NB4 (cell line): ENCODE measurements around the gene CCDC88B.
"Not testable (repeated sequence)": the region's sequence is repeated elsewhere in the genome, so short reads cannot be mapped to it uniquely, and the experiment has no call there.

Experiments
- DNase-seq: peaks from one replicate; pipeline ENCODE4 v3.0.0; 2010; ENCODE audit warnings: low read depth
- H3K4me3 ChIP-seq: one replicate; pipeline ENCODE4 v1.5.1; 2011; ENCODE audit warnings: mild to moderate bottlenecking, low read depth, low read length, moderate library complexity
- CTCF ChIP-seq: IDR thresholded peaks from one replicate; pipeline ENCODE4 v1.5.1; 2012; ENCODE audit warnings: low read depth, low read length
- MAX ChIP-seq: IDR thresholded peaks from 2 replicates; pipeline ENCODE4 v1.6.1; 2011; ENCODE audit warnings: low read depth, low read length
- MYC ChIP-seq: IDR thresholded peaks from 2 replicates; pipeline ENCODE4 v1.6.1; 2011; ENCODE audit warnings: low read depth, low read length
- POLR2A ChIP-seq: IDR thresholded peaks from 2 replicates; pipeline ENCODE4 v1.6.1; 2011; ENCODE audit warnings: mild to moderate bottlenecking; ENCODE audit not compliant: insufficient read length; ENCODE audit errors: extremely low read depth

The CCDC88B gene

GRCh38 chr11:64321533-64321932 lies 18.5 kb upstream of the CCDC88B start:
- H3K4me3 ChIP-seq, result no peak overlapping the region
- no peak for DNase-seq
- TF ChIP-seq CTCF, result no peak
- TF ChIP-seq POLR2A, result no peak
- no peak for TF ChIP-seq MAX
- no peak for TF ChIP-seq MYC

GRCh38 chr11:64322925-64323260 lies 17.1 kb upstream of the CCDC88B start:
- no peak for DNase-seq
- no peak for TF ChIP-seq CTCF
- TF ChIP-seq POLR2A, result no peak
- TF ChIP-seq MYC, result no peak
- TF ChIP-seq MAX, result no peak
- no peak overlapping the region for H3K4me3 ChIP-seq

GRCh38 chr11:64323373-64323772 lies 16.6 kb upstream of the CCDC88B start:
- DNase-seq, result no peak
- TF ChIP-seq POLR2A (no peak), MYC (no peak), MAX (no peak), CTCF (no peak)
- H3K4me3 ChIP-seq, result no peak overlapping the region

- DNase-seq, H3K4me3 ChIP-seq: not testable (repeated sequence)
These were observed 16.0 kb upstream of the CCDC88B start for GRCh38 chr11:64323984-64324383.

GRCh38 chr11:64324692-64325469 lies 15.1 kb upstream of the CCDC88B start:
- no peak overlapping the region for H3K4me3 ChIP-seq
- TF ChIP-seq CTCF (no peak), MYC (no peak)
- no peak for DNase-seq

- H3K4me3 ChIP-seq, result no peak overlapping the region
- TF ChIP-seq MAX (no peak; the same call in 1 of the 2 replicates), CTCF (no peak), MYC (no peak), POLR2A (no peak)
- DNase-seq, result no peak
These were observed 12.6 kb upstream of the CCDC88B start for GRCh38 chr11:64327375-64327774.
